DMS79 (cell line): ENCODE data around the gene IGHMBP2.

Experiments
- DNase-seq: peaks from one replicate; lab custom pipeline; 2025; lab: John Stamatoyannopoulos, UW

Gene IGHMBP2

GRCh38 chr11:68983801-68984200, 80.1 kb downstream of the IGHMBP2 start:
- no peak for DNase-seq

DNA sequence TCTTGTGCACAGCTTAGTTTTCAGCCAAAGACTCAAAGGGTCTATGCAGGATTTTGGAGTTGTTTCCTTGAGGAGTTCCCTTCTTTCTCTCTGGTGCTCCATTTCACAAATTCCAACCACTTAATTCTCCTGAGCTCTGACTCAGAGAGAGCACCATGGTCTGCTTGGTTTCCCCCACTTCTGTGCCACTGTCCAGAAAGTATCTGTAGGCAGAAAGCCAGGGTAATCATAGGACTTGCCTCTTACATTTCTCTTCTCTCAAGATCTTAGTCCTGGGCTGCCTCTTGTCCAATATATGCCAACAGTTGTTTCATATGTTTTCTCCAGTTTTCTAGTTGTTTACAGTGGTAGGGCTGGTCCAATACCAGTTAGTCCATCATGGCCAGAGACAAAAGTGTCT, 83.5 kb downstream of the IGHMBP2 start:
- no peak for DNase-seq

DNA sequence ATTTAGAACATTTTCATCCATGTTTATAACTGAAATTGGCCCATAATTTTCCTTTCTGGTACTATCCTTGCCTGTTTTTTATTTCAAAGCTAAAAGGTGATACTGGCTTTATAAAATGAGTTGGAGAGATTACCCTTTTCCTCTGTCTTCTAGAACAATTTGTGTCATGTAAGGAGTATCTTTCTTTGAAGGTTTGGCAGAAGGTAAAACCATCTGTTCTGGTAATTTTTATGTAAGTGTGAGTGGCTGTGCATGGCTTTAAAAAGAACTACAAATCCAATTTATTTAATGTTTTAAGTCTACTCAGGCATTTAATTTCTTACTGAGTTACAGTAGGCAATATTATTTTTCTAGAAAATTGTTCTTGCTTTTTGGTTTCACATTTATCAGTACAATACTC, 84.8 kb downstream of the IGHMBP2 start:
- DNase-seq: no peak
